GM13976 (cell line): ENCODE results near the gene TRPV5.

Experiments used
- DNase-seq: peaks from one replicate; pipeline ENCODE4 v3.0.0; 2012; ENCODE audit warnings: low spot score
- CTCF ChIP-seq: IDR thresholded peaks from 2 replicates; pipeline ENCODE4 v1.5.1; 2012; ENCODE audit warnings: borderline replicate concordance, mild to moderate bottlenecking; ENCODE audit not compliant: insufficient read depth; ENCODE audit errors: extremely low read depth, missing control alignments, control extremely low read depth
- in situ Hi-C: fragments of 300-500 bp; cut with MboI; formaldehyde crosslinking; loops from one replicate; pipeline ENCODE4 v1.12.0; 2022; ENCODE audit warnings: low sequenced_read_pairs, mixed read lengths, inconsistent platforms; ENCODE audit not compliant: unreplicated experiment

Gene TRPV5

GRCh38 chr7:142934056-142934455 is 510 bp upstream of the TRPV5 start:
- no peak for DNase-seq
- in situ Hi-C loops: no loop called here
- TF ChIP-seq CTCF: no peak

- in situ Hi-C loops: no loop called here
- DNase-seq: no peak
- no peak for TF ChIP-seq CTCF
Observed at GRCh38 chr7:142933092-142933475, 462 bp downstream of the TRPV5 start.

- DNase-seq: no peak
- in situ Hi-C loops: no loop called here
- no peak for TF ChIP-seq CTCF
Observed at GRCh38 chr7:142932386-142933091, 1.0 kb downstream of the TRPV5 start.

GRCh38 chr7:142930126-142930730 is 3.3 kb downstream of the TRPV5 start:
- in situ Hi-C loops: no loop called here
- TF ChIP-seq CTCF: no peak
- DNase-seq: no peak

GRCh38 chr7:142927949-142928348 is 5.6 kb downstream of the TRPV5 start:
- TF ChIP-seq CTCF: no peak
- no peak for DNase-seq
- in situ Hi-C loops: no loop called here

- no peak for DNase-seq
- TF ChIP-seq CTCF: no peak
- in situ Hi-C loops: no loop called here
Observed at GRCh38 chr7:142927085-142927745, 6.3 kb downstream of the TRPV5 start.
